H9 (cell line): Measurements from ENCODE around the gene RPUSD3. TPM values are rescaled to one million over a fixed set of nuclear protein-coding genes. Genes with fewer than 3 reads are reported as not detected.
A peak's percentile ranks its signal among the peaks of the same experiment; 100 is the strongest.

Source experiments
- DNase-seq: peaks from one replicate; pipeline ENCODE4 v3.0.0-alpha.2; 2017
- H2AFZ ChIP-seq: one replicate; pipeline ENCODE4 v1.6.1; 2013; ENCODE audit warnings: mild to moderate bottlenecking, low read length, control low read depth, moderate library complexity
- H2AK5ac ChIP-seq: 2 replicates; pipeline ENCODE4 v1.6.1; 2013; ENCODE audit warnings: low read length, control low read depth, mixed read lengths; ENCODE audit not compliant: insufficient read length
- H2BK120ac ChIP-seq: one replicate; pipeline ENCODE4 v1.6.1; 2013; ENCODE audit warnings: low read depth, mild to moderate bottlenecking, low read length, control low read depth, inconsistent platforms; ENCODE audit not compliant: poor library complexity, severe bottlenecking
- H2BK12ac ChIP-seq: 2 replicates; pipeline ENCODE4 v1.6.1; 2013; ENCODE audit warnings: low read length, control low read depth, mixed read lengths, low read depth; ENCODE audit not compliant: insufficient read length
- H2BK15ac ChIP-seq: 2 replicates; pipeline ENCODE4 v1.6.1; 2013; ENCODE audit warnings: low read depth, low read length, control low read depth
- H2BK20ac ChIP-seq: one replicate; pipeline ENCODE4 v1.6.1; 2013; ENCODE audit warnings: low read depth, mild to moderate bottlenecking, low read length, control low read depth, inconsistent platforms; ENCODE audit not compliant: poor library complexity, severe bottlenecking
- H2BK5ac ChIP-seq: 2 replicates; pipeline ENCODE4 v1.6.1; 2013; ENCODE audit warnings: low read length, control low read depth, mixed read lengths; ENCODE audit not compliant: insufficient read length
- H3K14ac ChIP-seq: 2 replicates; pipeline ENCODE4 v1.6.1; 2013; ENCODE audit warnings: low read length, control low read depth; ENCODE audit not compliant: insufficient read depth
- H3K18ac ChIP-seq: 2 replicates; pipeline ENCODE4 v1.6.1; 2013; ENCODE audit warnings: low read depth, mild to moderate bottlenecking, mixed read lengths, low read length, control low read depth; ENCODE audit not compliant: insufficient read length
- H3K23ac ChIP-seq: 2 replicates; pipeline ENCODE4 v1.6.1; 2013; ENCODE audit warnings: low read length, control low read depth, mixed read lengths, low read depth; ENCODE audit not compliant: insufficient read length
- H3K23me2 ChIP-seq: 2 replicates; pipeline ENCODE4 v1.6.1; 2013; ENCODE audit warnings: low read depth, mild to moderate bottlenecking, mixed read lengths, low read length, control low read depth; ENCODE audit not compliant: insufficient read length, poor library complexity, severe bottlenecking
- H3K27ac ChIP-seq: 2 replicates; pipeline ENCODE4 v1.5.1; 2013; ENCODE audit warnings: low read length, control low read depth, mixed read lengths, low read depth; ENCODE audit not compliant: insufficient read length
- H3K27me3 ChIP-seq: 2 replicates; pipeline ENCODE4 v1.6.1; 2013; ENCODE audit warnings: low read length, control low read depth, inconsistent platforms; ENCODE audit not compliant: insufficient read depth
- H3K4ac ChIP-seq: 2 replicates; pipeline ENCODE4 v1.6.1; 2013; ENCODE audit warnings: low read depth, mild to moderate bottlenecking, control low read depth, inconsistent platforms, low read length, moderate library complexity
- H3K4me1 ChIP-seq: 2 replicates; pipeline ENCODE4 v1.6.1; 2013; ENCODE audit warnings: low read length, control low read depth, inconsistent platforms; ENCODE audit not compliant: insufficient read depth
- H3K4me2 ChIP-seq: 2 replicates; pipeline ENCODE4 v1.6.1; 2013; ENCODE audit warnings: low read length, control low read depth, mixed read lengths; ENCODE audit not compliant: insufficient read length, insufficient read depth
- H3K56ac ChIP-seq: 2 replicates; pipeline ENCODE4 v1.6.1; 2013; ENCODE audit warnings: low read depth, mild to moderate bottlenecking, mixed read lengths, low read length, control low read depth; ENCODE audit not compliant: insufficient read length
- H3K79me1 ChIP-seq: 2 replicates; pipeline ENCODE4 v1.6.1; 2013; ENCODE audit warnings: low read depth, mild to moderate bottlenecking, moderate library complexity, low read length, control low read depth, inconsistent platforms; ENCODE audit not compliant: insufficient read depth, poor library complexity, severe bottlenecking
- H3K79me2 ChIP-seq: 2 replicates; pipeline ENCODE4 v1.6.1; 2013; ENCODE audit warnings: low read length, control low read depth, inconsistent platforms; ENCODE audit not compliant: insufficient read depth
- H3K9ac ChIP-seq: 2 replicates; pipeline ENCODE4 v1.6.1; 2013; ENCODE audit warnings: low read length, control low read depth, mixed read lengths; ENCODE audit not compliant: insufficient read length; ENCODE audit errors: extremely low read depth
- H3K9me3 ChIP-seq: one replicate; pipeline ENCODE4 v1.6.1; 2013; ENCODE audit warnings: low read depth, low read length, inconsistent platforms; ENCODE audit not compliant: control insufficient read depth
- H3T11ph ChIP-seq: one replicate; pipeline ENCODE4 v1.6.1; 2013; ENCODE audit warnings: mild to moderate bottlenecking, low read length, control low read depth, inconsistent platforms
- H4K20me1 ChIP-seq: one replicate; pipeline ENCODE4 v1.6.1; 2013; ENCODE audit not compliant: control insufficient read depth, insufficient read length, insufficient read depth
- H4K5ac ChIP-seq: 2 replicates; pipeline ENCODE4 v1.6.1; 2013; ENCODE audit warnings: low read depth, mild to moderate bottlenecking, mixed read lengths, low read length, control low read depth; ENCODE audit not compliant: insufficient read length
- H4K8ac ChIP-seq: replicated peaks from 2 replicates; pipeline ENCODE4 v1.6.1; 2013; ENCODE audit warnings: low read length, control low read depth, mixed read lengths, low read depth; ENCODE audit not compliant: insufficient read length
- H4K91ac ChIP-seq: 2 replicates; pipeline ENCODE4 v1.6.1; 2013; ENCODE audit warnings: low read depth, mild to moderate bottlenecking, moderate library complexity, mixed read lengths, low read length, control low read depth; ENCODE audit not compliant: insufficient read length
- H3K27ac Mint-ChIP-seq, 3 experiments: 2 replicates in 2 of 3; 3 replicates in 1 of 3; pipeline ENCODE4 v1.8.0; 2020 to 2021; ENCODE audit warnings: mixed read lengths in 3 of 3, mild to moderate bottlenecking in 1 of 3, moderate library complexity in 1 of 3
- H3K27me3 Mint-ChIP-seq: 2 replicates; pipeline ENCODE4 v1.8.0; 2021; ENCODE audit warnings: low read depth, mild to moderate bottlenecking, moderate library complexity, mixed read lengths
- H3K36me3 Mint-ChIP-seq, 3 experiments: 2 replicates in 2 of 3; 3 replicates in 1 of 3; pipeline ENCODE4 v1.8.0; 2020 to 2021; ENCODE audit warnings: low read depth in 3 of 3, mixed read lengths in 3 of 3; ENCODE audit not compliant: insufficient read depth in 1 of 3
- H3K4me1 Mint-ChIP-seq, 2 experiments: 2 replicates each; pipeline ENCODE4 v1.8.0; 2020; ENCODE audit warnings: mixed read lengths in 2 of 2
- H3K4me3 Mint-ChIP-seq, 2 experiments: 2 replicates in 1 of 2; 3 replicates in 1 of 2; pipeline ENCODE4 v1.8.0; 2020 to 2021; ENCODE audit warnings: mild to moderate bottlenecking in 2 of 2, mixed read lengths in 2 of 2, moderate library complexity in 1 of 2
- H3K9me3 Mint-ChIP-seq, 2 experiments: 2 replicates in 1 of 2; 3 replicates in 1 of 2; pipeline ENCODE4 v1.8.0; 2020; ENCODE audit warnings: mild to moderate bottlenecking in 2 of 2, mixed read lengths in 2 of 2, moderate library complexity in 1 of 2
- CTCF ChIP-seq: fragments of 200-600 bp; sonication (generic); conservative IDR thresholded peaks from 3 replicates; pipeline ENCODE4 v1.8.0; 2021; ENCODE audit warnings: antibody characterized with exemption, mild to moderate bottlenecking
- WGBS: extraction: QIAGEN DNeasy Blood & Tissue Kit; methylation state at CpG from one replicate; pipeline ENCODE4 v1.1.7; 2013; ENCODE audit warnings: missing lambda C conversion rate, low lambda C conversion rate, mixed read lengths; ENCODE audit not compliant: insufficient read length; ENCODE audit errors: extremely low coverage; 5-methylcytosine and 5-hydroxymethylcytosine counted together
- total RNA-seq: library from RNA; stranded (reverse); gene quantifications from 2 replicates; pipeline ENCODE4 v1.2.1, GENCODE V29; 2021

Gene RPUSD3
- total RNA-seq, 1 experiment from 2014 or later: 59.5 TPM

GRCh38 chr3:9889405-9889804 lies 45.6 kb upstream of the RPUSD3 start:
- no peak overlapping the region for H2BK15ac ChIP-seq
- no peak overlapping the region for H4K8ac ChIP-seq
- H2AK5ac ChIP-seq: no peak overlapping the region
- no peak for DNase-seq
- H3K27ac ChIP-seq: no peak overlapping the region
- peaks cover 6% of the 10 kb centered on the region for H3K79me1 ChIP-seq
- H3K27me3 Mint-ChIP-seq: no peaks in the 10 kb centered on the region; the same call in 1 of the 2 replicates
- no peak overlapping the region for H3K18ac ChIP-seq
- no peak overlapping the region for H3K4ac ChIP-seq
- H3K9ac ChIP-seq: no peak overlapping the region
- no peak overlapping the region for H3T11ph ChIP-seq
- peaks cover 6% of the 10 kb centered on the region; the same call in 1 of the 2 replicates for H3K79me2 ChIP-seq
- no peak overlapping the region for H2BK5ac ChIP-seq
- no peaks in the 10 kb centered on the region for H3K4me1 ChIP-seq
- peaks cover 1 to 12% of the 10 kb centered on the region in 2 experiments; a peak in 3 of 4 replicates for H3K4me1 Mint-ChIP-seq
- H4K20me1 ChIP-seq: no peaks in the 10 kb centered on the region
- no peak overlapping the region for H3K56ac ChIP-seq
- H3K9me3 Mint-ChIP-seq: no peaks in the 10 kb centered on the region
- no peak overlapping the region for H3K27ac Mint-ChIP-seq
- H3K23me2 ChIP-seq: no peaks in the 10 kb centered on the region
- no peak overlapping the region for H4K91ac ChIP-seq
- WGBS: no CpG with 5 or more reads among the region's 5 CpGs
- H3K23ac ChIP-seq: no peak overlapping the region
- no peaks in the 10 kb centered on the region; the same call in 1 of the 2 replicates for H3K27me3 ChIP-seq
- H4K5ac ChIP-seq: no peak overlapping the region
- H2BK120ac ChIP-seq: no peak overlapping the region
- no peaks in the 10 kb centered on the region for H3K9me3 ChIP-seq
- no peak overlapping the region for H2BK20ac ChIP-seq
- H3K4me3 Mint-ChIP-seq: peak overlapping the region in 1 of 2 experiments; percentile 97; a peak in 1 of 5 replicates
- TF ChIP-seq CTCF: no peak
- H3K4me2 ChIP-seq: no peak overlapping the region
- peaks cover 13 to 26% (median 26%) of the 10 kb centered on the region in 3 experiments for H3K36me3 Mint-ChIP-seq
- H2BK12ac ChIP-seq: no peak overlapping the region
- H3K14ac ChIP-seq: no peak overlapping the region
- H2AFZ ChIP-seq: no peak overlapping the region
